GM12878 (cell line): ENCODE results near the gene PTPRD. TPM values are rescaled to one million over a fixed set of nuclear protein-coding genes. Genes with fewer than 3 reads are reported as not detected.

Source experiments
- ATAC-seq: fragments of 200-7000 bp; cut with Tn5 transposase; 3 replicates; pipeline ENCODE4 v1.9.1; 2020; ENCODE audit warnings: mild to moderate bottlenecking, moderate library complexity
- BruUV-seq: library from RNA; stranded (reverse); fragments of 400-500 nt; replicated peaks from 2 replicates; lab custom pipeline; 2021; lab: Mats Ljungman, UMichigan
- CTCF ChIA-PET: fragments of 300-600 bp; sonication (Branson Sonifier 250); formaldehyde crosslinking; extraction: SDS; loops from one replicate; lab custom pipeline; 2021; ENCODE audit warnings: inconsistent platforms; lab: Yijun Ruan, JAX
- POLR2A ChIA-PET: fragments of 350-600 bp; formaldehyde crosslinking; extraction: SDS; loops from one replicate; lab custom pipeline; 2021; ENCODE audit warnings: inconsistent platforms; lab: Charles Lee
- RAD21 ChIA-PET: fragments of 300-600 bp; sonication (Branson Sonifier 250); formaldehyde crosslinking; loops from one replicate; lab custom pipeline; 2023; ENCODE audit warnings: antibody characterized with exemption; ENCODE audit not compliant: unreplicated experiment; lab: Charles Lee
- SMC1A ChIA-PET: fragments of 300-600 bp; sonication (Branson Sonifier 250); formaldehyde crosslinking; loops from one replicate; lab custom pipeline; 2023; ENCODE audit not compliant: unreplicated experiment, uncharacterized antibody; lab: Charles Lee
- DNase-seq: peaks from one replicate; pipeline ENCODE4 v3.0.0-alpha.2; 2011; ENCODE audit warnings: low read depth, low spot score
- FAIRE-seq: peaks from 3 replicates; lab custom pipeline; 2011; peaks lifted over from hg19 to GRCh38; lab: Jason Lieb, UNC
- H2AFZ ChIP-seq: 2 replicates; pipeline ENCODE4 v1.6.0; 2011; ENCODE audit warnings: low read depth, low read length, control low read depth; ENCODE audit not compliant: control insufficient read depth
- H3K27ac ChIP-seq: 2 replicates; pipeline ENCODE4 v1.5.1; 2011; ENCODE audit warnings: control low read depth; ENCODE audit not compliant: control insufficient read depth, insufficient read depth
- H3K27me3 ChIP-seq, 2 experiments: replicated peaks in 1 of 2; 2 replicates each; pipeline versions ENCODE4 v1.6.0 to v1.6.1; 2011; ENCODE audit warnings: low read length in 1 of 2; ENCODE audit not compliant: control insufficient read depth in 2 of 2, insufficient read depth in 2 of 2
- H3K36me3 ChIP-seq, 2 experiments: 2 replicates each; pipeline ENCODE4 v1.5.1; 2011; ENCODE audit warnings: low read length in 1 of 2; ENCODE audit not compliant: control insufficient read depth in 2 of 2, insufficient read depth in 2 of 2
- H3K4me1 ChIP-seq: 2 replicates; pipeline ENCODE4 v1.6.1; 2011; ENCODE audit warnings: mild to moderate bottlenecking, low read length, moderate library complexity, mixed read lengths; ENCODE audit not compliant: control insufficient read depth, insufficient read depth
- H3K4me2 ChIP-seq: 2 replicates; pipeline ENCODE4 v1.6.0; 2011; ENCODE audit warnings: control low read depth; ENCODE audit not compliant: control insufficient read depth, insufficient read depth
- H3K4me3 ChIP-seq: fragments of 200-600 bp; sonication (generic); 2 replicates; pipeline ENCODE4 v1.5.1; 2016
- H3K79me2 ChIP-seq: 2 replicates; pipeline ENCODE4 v1.6.0; 2011; ENCODE audit warnings: low read length; ENCODE audit not compliant: control insufficient read depth, insufficient read depth
- H3K9ac ChIP-seq: 2 replicates; pipeline ENCODE4 v1.8.0; 2011; ENCODE audit warnings: low read length, control low read depth, mixed read lengths; ENCODE audit not compliant: control insufficient read depth, insufficient read depth
- H3K9me3 ChIP-seq: replicated peaks from 3 replicates; pipeline ENCODE4 v1.5.1; 2011; ENCODE audit warnings: mild to moderate bottlenecking, low read length; ENCODE audit not compliant: control insufficient read depth, insufficient read depth
- H4K20me1 ChIP-seq: 2 replicates; pipeline ENCODE4 v1.6.0; 2011; ENCODE audit not compliant: control insufficient read depth, insufficient read depth
- CHD1 ChIP-seq: IDR thresholded peaks from 2 replicates; pipeline ENCODE4 v1.6.1; 2012; ENCODE audit warnings: low read depth, low read length, improper control_type of control experiment
- DPF2 ChIP-seq: fragments of 450-650 bp; IDR thresholded peaks from 2 replicates; pipeline ENCODE4 v1.6.1; 2017; ENCODE audit warnings: mild to moderate bottlenecking
- EP300 ChIP-seq, 2 experiments: fragments of 150-350 bp in 1 of 2; IDR thresholded peaks; 2 replicates each; pipeline ENCODE4 v1.6.1; 2011 to 2012; ENCODE audit warnings: low read depth in 2 of 2, low read length in 2 of 2, borderline replicate concordance in 1 of 2, improper control_type of control experiment in 1 of 2, inconsistent platforms in 1 of 2; ENCODE audit not compliant: control insufficient read depth in 1 of 2
- ESRRA ChIP-seq: IDR thresholded peaks from 2 replicates; pipeline ENCODE4 v1.6.1; 2012; ENCODE audit warnings: mild to moderate bottlenecking, low read length, improper control_type of control experiment
- MYB ChIP-seq: fragments of 150-350 bp; IDR thresholded peaks from 2 replicates; pipeline ENCODE4 v1.6.1; 2014; ENCODE audit warnings: mild to moderate bottlenecking, low read depth, low read length, borderline replicate concordance
- NFYA ChIP-seq: IDR thresholded peaks from 2 replicates; pipeline ENCODE4 v1.6.1; 2011; ENCODE audit warnings: low read depth, mild to moderate bottlenecking, low read length, improper control_type of control experiment, borderline replicate concordance
- NR2C2 ChIP-seq: IDR thresholded peaks from 2 replicates; pipeline ENCODE4 v1.6.1; 2011; ENCODE audit warnings: borderline replicate concordance, low read depth; ENCODE audit not compliant: control insufficient read depth, insufficient read length
- RELA ChIP-seq: fragments of 450-650 bp; IDR thresholded peaks from 2 replicates; pipeline ENCODE4 v1.8.0; 2014; ENCODE audit warnings: borderline replicate concordance; ENCODE audit not compliant: partially characterized antibody
- SMARCA5 ChIP-seq: fragments of 450-650 bp; IDR thresholded peaks from 2 replicates; pipeline ENCODE4 v1.6.1; 2017; ENCODE audit warnings: mild to moderate bottlenecking
- WGBS: methylation state at CpG from one replicate; pipeline ENCODE4 v1.1.6; 2016; ENCODE audit warnings: low lambda C conversion rate; ENCODE audit not compliant: insufficient replicate concordance, insufficient coverage; ENCODE audit errors: missing lambda C conversion rate; 5-methylcytosine and 5-hydroxymethylcytosine counted together
- in situ Hi-C: fragments of 300-500 bp; cut with MboI; formaldehyde crosslinking; loops from 9 replicates; pipeline ENCODE4 v1.14.3; 2018; ENCODE audit warnings: mixed read lengths
- intact Hi-C: fragments of 100-400 bp; cut with micrococcal nuclease; formaldehyde crosslinking; loops from one replicate; pipeline ENCODE4 v1.14.2; 2022; ENCODE audit not compliant: unreplicated experiment
- polyA plus RNA-seq, 11 experiments: library from polyadenylated mRNA; depleted of rRNA in 4 of 11; unstranded in 6 of 11; stranded (reverse) in 5 of 11; fragments of >200 nt; fragmentation: Nextera tagmentation in 4 of 11; fragmentation: Illumina TruSeq in 1 of 11; extraction: Ambion mirVana in 4 of 11; extraction: Trizol in 1 of 11; gene quantifications; 1 replicate in 1 of 11; 2 replicates in 10 of 11; pipeline versions ENCODE4 v1.2.1 to v1.2.3, GENCODE V29; 2011 to 2016; ENCODE audit warnings: inconsistent platforms in 2 of 11, missing spikeins in 2 of 11, low read depth in 1 of 11
- total RNA-seq, 4 experiments: library from RNA; depleted of rRNA in 3 of 4; stranded (reverse); fragments of >200 nt in 3 of 4; fragmentation: Illumina TruSeq in 1 of 4; extraction: Trizol in 1 of 4; gene quantifications; 2 replicates each; pipeline versions ENCODE4 v1.2.1 to v1.2.3, GENCODE V29; 2013 to 2021
- TF ChIP-seq, protein P1 (sequence below): fragments of 150-350 bp; IDR thresholded peaks from 2 replicates; pipeline ENCODE4 v1.6.1; 2014; ENCODE audit warnings: mild to moderate bottlenecking, low read depth, low read length
- TF ChIP-seq, protein P2 (sequence below): IDR thresholded peaks from 2 replicates; pipeline ENCODE4 v1.6.1; 2011; ENCODE audit warnings: low read depth, low read length, improper control_type of control experiment, borderline replicate concordance
- TF ChIP-seq, protein P3 (sequence below): fragments of 450-650 bp; IDR thresholded peaks from 2 replicates; pipeline ENCODE4 v1.6.1; 2017; ENCODE audit warnings: low read depth, mild to moderate bottlenecking, moderate library complexity
- TF ChIP-seq, protein P4 (sequence below): fragments of 450-650 bp; IDR thresholded peaks from 2 replicates; pipeline ENCODE4 v1.6.1; 2017; ENCODE audit warnings: mild to moderate bottlenecking, low read depth, inconsistent platforms; ENCODE audit not compliant: poor library complexity, severe bottlenecking
- TF ChIP-seq, protein P5 (sequence below): fragments of 450-650 bp; IDR thresholded peaks from 2 replicates; pipeline ENCODE4 v1.6.1; 2017; ENCODE audit warnings: antibody characterized with exemption, mild to moderate bottlenecking, moderate library complexity

Gene PTPRD
- total and polyA plus RNA-seq, 10 of the 15 experiments (the other 5 are each of a cell fraction or from before 2014, with no cell fraction given): under 0.01 to 0.05 (median 0.01) TPM; not detected in 7

DNA sequence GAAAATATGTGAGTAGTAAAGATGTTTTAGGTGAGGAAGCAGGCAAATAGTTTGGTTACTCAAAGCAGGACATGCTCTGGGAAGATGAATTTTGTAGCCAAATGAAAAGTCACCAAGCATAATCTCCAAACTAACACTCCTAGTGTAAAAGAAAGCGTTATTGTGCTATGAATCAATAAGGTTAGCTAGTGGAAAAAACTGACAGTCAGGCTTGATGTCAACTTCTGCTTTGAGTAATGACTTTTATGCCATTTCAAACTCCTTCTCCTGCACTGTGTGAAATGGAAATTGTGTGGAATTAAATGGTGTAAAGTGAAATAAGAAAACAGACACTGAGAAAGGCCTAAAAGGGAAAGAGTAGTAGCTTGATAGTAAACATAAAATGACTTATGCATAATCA is 2176.0 kb downstream of the PTPRD start (continued):
- TF ChIP-seq, protein P1, sequence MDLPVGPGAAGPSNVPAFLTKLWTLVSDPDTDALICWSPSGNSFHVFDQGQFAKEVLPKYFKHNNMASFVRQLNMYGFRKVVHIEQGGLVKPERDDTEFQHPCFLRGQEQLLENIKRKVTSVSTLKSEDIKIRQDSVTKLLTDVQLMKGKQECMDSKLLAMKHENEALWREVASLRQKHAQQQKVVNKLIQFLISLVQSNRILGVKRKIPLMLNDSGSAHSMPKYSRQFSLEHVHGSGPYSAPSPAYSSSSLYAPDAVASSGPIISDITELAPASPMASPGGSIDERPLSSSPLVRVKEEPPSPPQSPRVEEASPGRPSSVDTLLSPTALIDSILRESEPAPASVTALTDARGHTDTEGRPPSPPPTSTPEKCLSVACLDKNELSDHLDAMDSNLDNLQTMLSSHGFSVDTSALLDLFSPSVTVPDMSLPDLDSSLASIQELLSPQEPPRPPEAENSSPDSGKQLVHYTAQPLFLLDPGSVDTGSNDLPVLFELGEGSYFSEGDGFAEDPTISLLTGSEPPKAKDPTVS: no peak
- TF ChIP-seq, protein P2, sequence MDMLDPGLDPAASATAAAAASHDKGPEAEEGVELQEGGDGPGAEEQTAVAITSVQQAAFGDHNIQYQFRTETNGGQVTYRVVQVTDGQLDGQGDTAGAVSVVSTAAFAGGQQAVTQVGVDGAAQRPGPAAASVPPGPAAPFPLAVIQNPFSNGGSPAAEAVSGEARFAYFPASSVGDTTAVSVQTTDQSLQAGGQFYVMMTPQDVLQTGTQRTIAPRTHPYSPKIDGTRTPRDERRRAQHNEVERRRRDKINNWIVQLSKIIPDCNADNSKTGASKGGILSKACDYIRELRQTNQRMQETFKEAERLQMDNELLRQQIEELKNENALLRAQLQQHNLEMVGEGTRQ: no peak
- TF ChIP-seq ESRRA (no peak), RELA (no peak), EP300 (IDR thresholded peaks at IDR 0.05; ENCODE audit: borderline replicate concordance in 1 of 2, control insufficient read depth in 1 of 2, low read depth in 2 of 2, low read length in 2 of 2) (no peak), MYB (no peak)
- TF ChIP-seq, protein P3, sequence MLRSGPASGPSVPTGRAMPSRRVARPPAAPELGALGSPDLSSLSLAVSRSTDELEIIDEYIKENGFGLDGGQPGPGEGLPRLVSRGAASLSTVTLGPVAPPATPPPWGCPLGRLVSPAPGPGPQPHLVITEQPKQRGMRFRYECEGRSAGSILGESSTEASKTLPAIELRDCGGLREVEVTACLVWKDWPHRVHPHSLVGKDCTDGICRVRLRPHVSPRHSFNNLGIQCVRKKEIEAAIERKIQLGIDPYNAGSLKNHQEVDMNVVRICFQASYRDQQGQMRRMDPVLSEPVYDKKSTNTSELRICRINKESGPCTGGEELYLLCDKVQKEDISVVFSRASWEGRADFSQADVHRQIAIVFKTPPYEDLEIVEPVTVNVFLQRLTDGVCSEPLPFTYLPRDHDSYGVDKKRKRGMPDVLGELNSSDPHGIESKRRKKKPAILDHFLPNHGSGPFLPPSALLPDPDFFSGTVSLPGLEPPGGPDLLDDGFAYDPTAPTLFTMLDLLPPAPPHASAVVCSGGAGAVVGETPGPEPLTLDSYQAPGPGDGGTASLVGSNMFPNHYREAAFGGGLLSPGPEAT: no peak

DNA sequence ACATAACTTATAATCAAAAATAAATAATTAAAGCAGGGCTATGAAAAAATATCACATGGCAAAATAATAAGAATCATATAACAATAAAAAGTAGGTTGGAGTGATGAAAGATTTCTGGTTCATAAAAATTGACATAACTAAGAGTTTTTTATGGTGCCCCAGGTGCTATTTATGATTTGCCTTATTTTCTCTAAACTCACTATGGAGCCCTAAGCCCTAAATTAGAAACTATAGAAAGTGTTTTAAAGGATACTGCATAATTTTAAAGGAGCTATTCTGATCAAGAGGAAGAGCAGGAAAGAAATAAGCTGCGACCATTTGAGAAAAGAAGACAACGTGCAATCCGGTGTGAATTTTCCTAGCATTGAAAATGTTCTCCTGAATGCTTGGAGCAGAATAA is 2178.2 kb downstream of the PTPRD start:
- 84% methylated on average over 3 of the region's 3 CpGs for WGBS
- no TSS peak for BruUV-seq
- Histone ChIP-seq H4K20me1 (no peaks in the 10 kb centered on the region), H3K36me3 (no peaks in the 10 kb centered on the region), H3K27ac (no peak overlapping the region), H2AFZ (no peak overlapping the region), H3K9ac (no peak overlapping the region), H3K4me2 (no peak overlapping the region), H3K79me2 (no peaks in the 10 kb centered on the region), H3K27me3 (no peaks in the 10 kb centered on the region), H3K9me3 (no peaks in the 10 kb centered on the region), H3K4me1 (no peaks in the 10 kb centered on the region), H3K4me3 (no peak overlapping the region)
- intact Hi-C loops: no loop called here
- ATAC-seq (no peak), FAIRE-seq (no peak), DNase-seq (no peak)
- CTCF ChIA-PET: no interaction called here
- POLR2A ChIA-PET: no interaction called here
- in situ Hi-C loops: no loop called here
- RAD21 ChIA-PET: no interaction called here
- SMC1A ChIA-PET: interaction anchor here (1.3 kb wide), 1 partner anchor 181 kb away, joined by 5 read pairs; no protein-coding TSS in a partner anchor
- TF ChIP-seq NR2C2: no peak
- TF ChIP-seq CHD1: no peak
- TF ChIP-seq NFYA: no peak
- TF ChIP-seq DPF2: no peak
- TF ChIP-seq SMARCA5: no peak
- TF ChIP-seq, protein P4, sequence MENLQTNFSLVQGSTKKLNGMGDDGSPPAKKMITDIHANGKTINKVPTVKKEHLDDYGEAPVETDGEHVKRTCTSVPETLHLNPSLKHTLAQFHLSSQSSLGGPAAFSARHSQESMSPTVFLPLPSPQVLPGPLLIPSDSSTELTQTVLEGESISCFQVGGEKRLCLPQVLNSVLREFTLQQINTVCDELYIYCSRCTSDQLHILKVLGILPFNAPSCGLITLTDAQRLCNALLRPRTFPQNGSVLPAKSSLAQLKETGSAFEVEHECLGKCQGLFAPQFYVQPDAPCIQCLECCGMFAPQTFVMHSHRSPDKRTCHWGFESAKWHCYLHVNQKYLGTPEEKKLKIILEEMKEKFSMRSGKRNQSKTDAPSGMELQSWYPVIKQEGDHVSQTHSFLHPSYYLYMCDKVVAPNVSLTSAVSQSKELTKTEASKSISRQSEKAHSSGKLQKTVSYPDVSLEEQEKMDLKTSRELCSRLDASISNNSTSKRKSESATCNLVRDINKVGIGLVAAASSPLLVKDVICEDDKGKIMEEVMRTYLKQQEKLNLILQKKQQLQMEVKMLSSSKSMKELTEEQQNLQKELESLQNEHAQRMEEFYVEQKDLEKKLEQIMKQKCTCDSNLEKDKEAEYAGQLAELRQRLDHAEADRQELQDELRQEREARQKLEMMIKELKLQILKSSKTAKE: no peak
- TF ChIP-seq, protein P5, sequence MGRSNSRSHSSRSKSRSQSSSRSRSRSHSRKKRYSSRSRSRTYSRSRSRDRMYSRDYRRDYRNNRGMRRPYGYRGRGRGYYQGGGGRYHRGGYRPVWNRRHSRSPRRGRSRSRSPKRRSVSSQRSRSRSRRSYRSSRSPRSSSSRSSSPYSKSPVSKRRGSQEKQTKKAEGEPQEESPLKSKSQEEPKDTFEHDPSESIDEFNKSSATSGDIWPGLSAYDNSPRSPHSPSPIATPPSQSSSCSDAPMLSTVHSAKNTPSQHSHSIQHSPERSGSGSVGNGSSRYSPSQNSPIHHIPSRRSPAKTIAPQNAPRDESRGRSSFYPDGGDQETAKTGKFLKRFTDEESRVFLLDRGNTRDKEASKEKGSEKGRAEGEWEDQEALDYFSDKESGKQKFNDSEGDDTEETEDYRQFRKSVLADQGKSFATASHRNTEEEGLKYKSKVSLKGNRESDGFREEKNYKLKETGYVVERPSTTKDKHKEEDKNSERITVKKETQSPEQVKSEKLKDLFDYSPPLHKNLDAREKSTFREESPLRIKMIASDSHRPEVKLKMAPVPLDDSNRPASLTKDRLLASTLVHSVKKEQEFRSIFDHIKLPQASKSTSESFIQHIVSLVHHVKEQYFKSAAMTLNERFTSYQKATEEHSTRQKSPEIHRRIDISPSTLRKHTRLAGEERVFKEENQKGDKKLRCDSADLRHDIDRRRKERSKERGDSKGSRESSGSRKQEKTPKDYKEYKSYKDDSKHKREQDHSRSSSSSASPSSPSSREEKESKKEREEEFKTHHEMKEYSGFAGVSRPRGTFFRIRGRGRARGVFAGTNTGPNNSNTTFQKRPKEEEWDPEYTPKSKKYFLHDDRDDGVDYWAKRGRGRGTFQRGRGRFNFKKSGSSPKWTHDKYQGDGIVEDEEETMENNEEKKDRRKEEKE: no peak
